H1 (cell line): ENCODE data around the gene CLCN3. TPM values are rescaled to one million over a fixed set of nuclear protein-coding genes. Genes with fewer than 3 reads are reported as not detected.
"Not testable (repeated sequence)": the region's sequence is repeated elsewhere in the genome, so short reads cannot be mapped to it uniquely, and the experiment has no call there.

Experiments
- CTCF ChIA-PET: fragments of 300-600 bp; sonication (Branson Sonifier 250); formaldehyde crosslinking; loops from one replicate; lab custom pipeline; 2021; ENCODE audit not compliant: partially characterized antibody; lab: Charles Lee
- POLR2A ChIA-PET: fragments of 300-600 bp; sonication (Branson Sonifier 250); formaldehyde crosslinking; loops from one replicate; lab custom pipeline; 2021; ENCODE audit warnings: inconsistent platforms; ENCODE audit not compliant: partially characterized antibody; lab: Charles Lee
- DNase-seq, 2 experiments: peaks; one replicate each; pipeline versions ENCODE4 v3.0.0 to v3.0.0-alpha.2; 2010 to 2022; ENCODE audit warnings: low spot score in 2 of 2, low read depth in 1 of 2, mixed read lengths in 1 of 2
- FAIRE-seq: peaks from 2 replicates; lab custom pipeline; 2011; peaks lifted over from hg19 to GRCh38; lab: Jason Lieb, UNC
- H2AFZ ChIP-seq: 2 replicates; pipeline ENCODE4 v1.8.1; 2012; ENCODE audit warnings: low read length, inconsistent platforms
- H2AK5ac ChIP-seq: 2 replicates; pipeline ENCODE4 v1.6.1; 2013; ENCODE audit warnings: low read depth, low read length
- H2BK120ac ChIP-seq: replicated peaks from 2 replicates; pipeline ENCODE3; 2013; ENCODE audit warnings: low read depth, low read length, inconsistent platforms
- H2BK12ac ChIP-seq: 2 replicates; pipeline ENCODE4 v1.6.1; 2013; ENCODE audit warnings: low read depth, low read length
- H2BK15ac ChIP-seq: 2 replicates; pipeline ENCODE4 v1.6.1; 2013; ENCODE audit warnings: low read length
- H2BK20ac ChIP-seq: 2 replicates; pipeline ENCODE4 v1.6.1; 2013; ENCODE audit warnings: low read length
- H2BK5ac ChIP-seq: 2 replicates; pipeline ENCODE4 v1.6.1; 2013; ENCODE audit warnings: low read depth, low read length
- H3K14ac ChIP-seq: 2 replicates; pipeline ENCODE4 v1.6.1; 2013; ENCODE audit warnings: inconsistent platforms; ENCODE audit not compliant: insufficient read length
- H3K18ac ChIP-seq: 2 replicates; pipeline ENCODE4 v1.6.1; 2013; ENCODE audit warnings: low read length; ENCODE audit errors: extremely low read depth
- H3K23ac ChIP-seq: 2 replicates; pipeline ENCODE4 v1.6.1; 2013; ENCODE audit warnings: inconsistent platforms; ENCODE audit not compliant: insufficient read length
- H3K23me2 ChIP-seq: 2 replicates; pipeline ENCODE4 v1.6.1; 2013; ENCODE audit warnings: low read depth, low read length
- H3K27ac ChIP-seq: 2 replicates; pipeline ENCODE4 v1.6.1; 2011; ENCODE audit warnings: low read depth, low read length, inconsistent platforms
- H3K27me3 ChIP-seq, 4 experiments: replicated peaks in 1 of 4; 1 replicate in 1 of 4; 2 replicates in 3 of 4; pipeline versions ENCODE4 v1.6.1 to v1.8.1; 2011 to 2013; ENCODE audit warnings: low read length in 3 of 4, mild to moderate bottlenecking in 3 of 4, inconsistent platforms in 2 of 4, mixed read lengths in 2 of 4, moderate library complexity in 1 of 4; ENCODE audit not compliant: control insufficient read depth in 3 of 4, insufficient read depth in 3 of 4; ENCODE audit errors: extremely low read depth in 1 of 4
- H3K36me3 ChIP-seq, 4 experiments: 2 replicates each; pipeline versions ENCODE4 v1.6.1 to v1.8.1; 2011 to 2013; ENCODE audit warnings: mild to moderate bottlenecking in 4 of 4, low read length in 3 of 4, moderate library complexity in 2 of 4, control low read depth in 1 of 4, inconsistent platforms in 1 of 4; ENCODE audit not compliant: insufficient read depth in 4 of 4, control insufficient read depth in 2 of 4
- H3K4ac ChIP-seq: replicated peaks from 2 replicates; pipeline ENCODE3; 2013; ENCODE audit warnings: low read length, low read depth, mixed read lengths, inconsistent platforms; ENCODE audit not compliant: insufficient read length
- H3K4me1 ChIP-seq, 4 experiments: replicated peaks in 1 of 4; 1 replicate in 1 of 4; 2 replicates in 3 of 4; pipeline versions ENCODE4 v1.6.1 to v1.8.1; 2011 to 2013; ENCODE audit warnings: low read length in 3 of 4, inconsistent platforms in 2 of 4, mixed read lengths in 1 of 4; ENCODE audit not compliant: insufficient read depth in 4 of 4, control insufficient read depth in 3 of 4
- H3K4me2 ChIP-seq, 2 experiments: 2 replicates each; pipeline versions ENCODE4 v1.6.1 to v1.8.1; 2011 to 2013; ENCODE audit warnings: low read depth in 2 of 2, low read length in 2 of 2, control low read depth in 1 of 2, inconsistent platforms in 1 of 2, mild to moderate bottlenecking in 1 of 2; ENCODE audit not compliant: insufficient read depth in 1 of 2
- H3K4me3 ChIP-seq, 4 experiments: fragments of 200-600, 300-600 bp in 1 of 4; sonication (generic), shearing (Covaris generic), sonication (Bioruptor Twin) in 1 of 4; 2 replicates each; pipeline versions ENCODE4 v1.5.1 to v1.8.1; 2011 to 2016; ENCODE audit warnings: low read length in 4 of 4, low read depth in 3 of 4, control low read depth in 2 of 4, inconsistent platforms in 2 of 4, mild to moderate bottlenecking in 2 of 4, mixed read lengths in 1 of 4, moderate library complexity in 1 of 4; ENCODE audit not compliant: insufficient read depth in 2 of 4; ENCODE audit errors: extremely low read depth in 1 of 4
- H3K56ac ChIP-seq: replicated peaks from 2 replicates; pipeline ENCODE3; 2013; ENCODE audit warnings: low read depth, mild to moderate bottlenecking, mixed read lengths, low read length, inconsistent platforms; ENCODE audit not compliant: insufficient read length
- H3K79me1 ChIP-seq: 2 replicates; pipeline ENCODE4 v1.6.1; 2013; ENCODE audit warnings: low read depth, low read length, control low read depth
- H3K79me2 ChIP-seq, 2 experiments: 2 replicates each; pipeline versions ENCODE4 v1.6.1 to v1.8.1; 2012 to 2013; ENCODE audit warnings: low read length in 2 of 2, mild to moderate bottlenecking in 2 of 2, inconsistent platforms in 1 of 2; ENCODE audit not compliant: insufficient read depth in 2 of 2, control insufficient read depth in 1 of 2
- H3K9ac ChIP-seq, 4 experiments: replicated peaks in 1 of 4; 1 replicate in 1 of 4; 2 replicates in 3 of 4; pipeline versions ENCODE4 v1.6.1 to v1.8.1; 2011 to 2013; ENCODE audit warnings: low read depth in 3 of 4, low read length in 3 of 4, control low read depth in 2 of 4, mild to moderate bottlenecking in 2 of 4, moderate library complexity in 2 of 4, inconsistent platforms in 1 of 4; ENCODE audit errors: extremely low read depth in 1 of 4
- H3K9me3 ChIP-seq, 2 experiments: 2 replicates each; pipeline versions ENCODE4 v1.6.1 to v1.8.1; 2012 to 2013; ENCODE audit warnings: mild to moderate bottlenecking in 2 of 2, moderate library complexity in 2 of 2, control low read depth in 1 of 2, inconsistent platforms in 1 of 2, low read depth in 1 of 2, low read length in 1 of 2, mixed read lengths in 1 of 2; ENCODE audit not compliant: insufficient read depth in 2 of 2
- H4K20me1 ChIP-seq, 2 experiments: replicated peaks in 1 of 2; 2 replicates each; pipeline versions ENCODE3 to v1.8.1; 2011 to 2013; ENCODE audit warnings: inconsistent platforms in 2 of 2, low read length in 2 of 2, mild to moderate bottlenecking in 1 of 2; ENCODE audit not compliant: insufficient read depth in 2 of 2, control insufficient read depth in 1 of 2
- H4K5ac ChIP-seq: 2 replicates; pipeline ENCODE4 v1.6.1; 2013; ENCODE audit warnings: low read length, low read depth, mixed read lengths, inconsistent platforms; ENCODE audit not compliant: insufficient read length
- H4K8ac ChIP-seq: 2 replicates; pipeline ENCODE4 v1.8.0; 2013; ENCODE audit warnings: mild to moderate bottlenecking, moderate library complexity, low read length, inconsistent platforms; ENCODE audit not compliant: insufficient read depth; ENCODE audit errors: extremely low read depth
- H4K91ac ChIP-seq: replicated peaks from 2 replicates; pipeline ENCODE3; 2013; ENCODE audit warnings: low read length, mixed read lengths, inconsistent platforms; ENCODE audit not compliant: insufficient read length
- WGBS, 2 experiments: shearing (Covaris generic) in 1 of 2; methylation state at CpG; one replicate each; pipeline versions ENCODE4 v1.1.6 to v1.1.7; 2013 to 2015; ENCODE audit warnings: low lambda C conversion rate in 2 of 2, mixed read lengths in 2 of 2, inconsistent platforms in 1 of 2, low coverage in 1 of 2, missing lambda C conversion rate in 1 of 2; ENCODE audit not compliant: insufficient replicate concordance in 2 of 2, insufficient coverage in 1 of 2, insufficient read length in 1 of 2; ENCODE audit errors: extremely low coverage in 1 of 2, missing lambda C conversion rate in 1 of 2; 5-methylcytosine and 5-hydroxymethylcytosine counted together
- polyA plus RNA-seq, 7 experiments: library from polyadenylated mRNA; depleted of rRNA in 3 of 7; stranded (reverse) in 5 of 7; unstranded in 2 of 7; fragments of >200 nt in 5 of 7; fragments of 200-250 nt in 2 of 7; gene quantifications; 1 replicate in 5 of 7; 2 replicates in 1 of 7; 4 replicates in 1 of 7; pipeline versions ENCODE4 v1.2.1 to v1.2.3, GENCODE V29; 2011 to 2013; ENCODE audit warnings: missing spikeins in 2 of 7, mixed read lengths in 2 of 7
- total RNA-seq: library from RNA; stranded (reverse); fragmentation: NEBNext Ultra II Directional; extraction: Animal tissue kit (Norgen Biotek cat#: 25700); gene quantifications from 2 replicates; pipeline ENCODE4 v1.2.1, GENCODE V29; 2021

CLCN3 gene
- total and polyA plus RNA-seq, 2 of the 8 experiments (the other 6 are each of a cell fraction or from before 2014, with no cell fraction given) = 8.8 to 32.8 TPM

GRCh38 chr4:169624012-169624411 lies 3.6 kb downstream of the CLCN3 start:
- H4K20me1 ChIP-seq, H3K79me1 ChIP-seq: not testable (repeated sequence)

More at GRCh38 chr4:169624012-169624411, 3.6 kb downstream of the CLCN3 start:
- H4K91ac ChIP-seq, H3K9ac ChIP-seq, H3K14ac ChIP-seq, H2BK12ac ChIP-seq, H3K18ac ChIP-seq, CTCF ChIA-PET, H4K8ac ChIP-seq, H2BK20ac ChIP-seq, H3K23ac ChIP-seq, H3K27ac ChIP-seq, H3K56ac ChIP-seq, H3K9me3 ChIP-seq, H4K5ac ChIP-seq, H3K36me3 ChIP-seq, H3K4me1 ChIP-seq, H2BK5ac ChIP-seq, H2BK15ac ChIP-seq, H2AFZ ChIP-seq, H3K4me3 ChIP-seq, H2BK120ac ChIP-seq, H3K4ac ChIP-seq, H3K4me2 ChIP-seq, FAIRE-seq, DNase-seq, H2AK5ac ChIP-seq, H3K27me3 ChIP-seq: not testable (repeated sequence)
- H3K23me2 ChIP-seq = peaks cover 11% of the 10 kb centered on the region
- POLR2A ChIA-PET = interaction anchor here (1.3 kb wide), 1 partner anchor 11 kb away, joined by 3 read pairs; no protein-coding TSS in a partner anchor
- WGBS, 2 experiments = 96% methylated on average over 6 of the region's 6 CpGs; no CpG with 5 or more reads in 1 of the 2 experiments
- H3K79me2 ChIP-seq = peaks cover 7 to 84% of the 10 kb centered on the region in 2 experiments; a peak in 3 of 4 replicates
